ENCODE data around the gene CX3CL1. TPM values are rescaled to one million over a fixed set of nuclear protein-coding genes. Genes with fewer than 3 reads are reported as not detected.
A peak's percentile ranks its signal among the peaks of the same experiment; 100 is the strongest.

Gene CX3CL1
- total RNA-seq, 3 donors from 2014 or later, result 6.2 to 164 (median 58.0) TPM

DNA sequence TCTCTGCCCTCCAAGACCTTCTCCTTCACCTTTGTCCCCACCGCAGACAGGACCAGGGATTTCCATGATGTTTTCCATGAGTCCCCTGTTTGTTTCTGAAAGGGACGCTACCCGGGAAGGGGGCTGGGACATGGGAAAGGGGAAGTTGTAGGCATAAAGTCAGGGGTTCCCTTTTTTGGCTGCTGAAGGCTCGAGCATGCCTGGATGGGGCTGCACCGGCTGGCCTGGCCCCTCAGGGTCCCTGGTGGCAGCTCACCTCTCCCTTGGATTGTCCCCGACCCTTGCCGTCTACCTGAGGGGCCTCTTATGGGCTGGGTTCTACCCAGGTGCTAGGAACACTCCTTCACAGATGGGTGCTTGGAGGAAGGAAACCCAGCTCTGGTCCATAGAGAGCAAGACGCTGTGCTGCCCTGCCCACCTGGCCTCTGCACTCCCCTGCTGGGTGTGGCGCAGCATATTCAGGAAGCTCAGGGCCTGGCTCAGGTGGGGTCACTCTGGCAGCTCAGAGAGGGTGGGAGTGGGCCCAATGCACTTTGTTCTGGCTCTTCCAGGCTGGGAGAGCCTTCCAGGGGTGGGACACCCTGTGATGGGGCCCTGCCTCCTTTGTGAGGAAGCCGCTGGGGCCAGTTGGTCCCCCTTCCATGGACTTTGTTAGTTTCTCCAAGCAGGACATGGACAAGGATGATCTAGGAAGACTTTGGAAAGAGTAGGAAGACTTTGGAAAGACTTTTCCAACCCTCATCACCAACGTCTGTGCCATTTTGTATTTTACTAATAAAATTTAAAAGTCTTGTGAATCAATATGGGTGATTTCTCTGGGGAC is 12.2 kb downstream of the CX3CL1 start:
- DNase-seq (ENCODE audit: low spot score in 2 of 2), result no peak
- intact Hi-C loops (cut with DNase I; ENCODE audit: low total_unique reads), result no loop called here
- peaks cover 3 to 5% of the 10 kb centered on the region in 2 donors for H3K4me1 ChIP-seq
- H3K4me3 ChIP-seq, result no peak overlapping the region
- no peaks in the 10 kb centered on the region for H3K27me3 ChIP-seq
- TF ChIP-seq POLR2A (IDR thresholded peaks at IDR 0.05) (no peak), POLR2AphosphoS5 (IDR thresholded peaks at IDR 0.05) (peak in 1 of 3 donors; percentile 77)
- no peaks in the 10 kb centered on the region for H3K9me3 ChIP-seq
- peak overlapping the region; percentile 40 to 59 for H3K27ac ChIP-seq
- no peaks in the 10 kb centered on the region for H3K36me3 ChIP-seq

DNA sequence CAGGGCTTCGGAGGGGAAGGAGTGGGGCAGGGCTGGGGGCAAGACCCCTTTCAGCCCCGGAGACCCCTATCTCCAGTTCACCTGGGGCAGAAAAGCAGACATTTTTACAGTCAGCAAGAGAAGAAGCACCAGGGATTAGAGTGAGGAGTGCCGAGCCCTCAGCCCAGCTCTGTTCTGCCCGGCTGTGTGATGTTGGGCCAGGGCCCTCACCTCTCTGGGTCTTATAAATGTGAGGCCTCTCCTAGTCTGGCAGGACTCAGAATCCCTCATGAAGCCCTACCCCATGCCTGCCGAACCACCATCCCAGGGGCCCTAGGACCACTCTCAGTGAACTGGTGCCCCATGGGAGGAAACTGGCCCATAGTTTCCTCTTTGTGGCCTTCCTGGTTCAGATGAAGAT is 12.8 kb downstream of the CX3CL1 start:
- H3K4me3 ChIP-seq, result no peak overlapping the region
- H3K27ac ChIP-seq, result peak overlapping the region; percentile 40 to 59
- H3K4me1 ChIP-seq, result peaks cover 3 to 5% of the 10 kb centered on the region in 2 donors
- intact Hi-C loops (cut with DNase I; ENCODE audit: low total_unique reads), result no loop called here
- TF ChIP-seq POLR2A (IDR thresholded peaks at IDR 0.05), result no peak
- peak in 1 of 3 donors; percentile 36 for TF ChIP-seq POLR2AphosphoS5 (IDR thresholded peaks at IDR 0.05)
- no peaks in the 10 kb centered on the region for H3K36me3 ChIP-seq
- H3K27me3 ChIP-seq, result no peaks in the 10 kb centered on the region
- no peaks in the 10 kb centered on the region for H3K9me3 ChIP-seq
- no peak for DNase-seq (ENCODE audit: low spot score in 2 of 2)

DNA sequence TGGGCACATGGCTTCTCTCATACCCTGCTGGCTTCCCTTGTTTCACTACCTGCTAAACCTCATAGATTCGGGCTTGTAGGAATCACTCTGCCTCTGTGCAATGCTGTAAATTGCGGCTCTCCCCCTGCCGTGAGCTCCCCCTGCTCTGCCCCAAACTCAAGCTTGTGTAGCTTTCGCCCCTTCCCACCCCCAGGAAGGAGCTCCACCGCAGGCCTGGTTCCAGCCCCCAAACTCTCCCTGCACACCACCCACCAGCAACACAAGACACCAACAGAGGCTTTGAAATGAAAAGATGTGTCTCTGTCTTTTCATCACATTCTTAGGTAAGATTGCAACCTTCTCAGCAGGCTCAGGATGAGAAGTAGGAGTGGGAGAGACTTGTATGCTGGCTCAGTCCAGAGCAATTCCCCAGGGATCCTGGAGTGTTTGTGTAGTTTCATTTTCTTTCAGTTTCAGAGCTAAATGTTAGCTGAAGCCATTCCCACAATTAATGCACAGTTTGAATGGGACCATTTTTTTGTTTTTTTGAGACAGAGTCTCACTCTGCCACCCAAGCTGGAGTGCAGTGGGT is 14.2 kb downstream of the CX3CL1 start:
- DNase-seq (ENCODE audit: low spot score in 2 of 2), result no peak
- TF ChIP-seq POLR2A (IDR thresholded peaks at IDR 0.05) (no peak), POLR2AphosphoS5 (IDR thresholded peaks at IDR 0.05) (no peak)
- intact Hi-C loops (cut with DNase I; ENCODE audit: low total_unique reads), result no loop called here
- Histone ChIP-seq H3K27ac (no peak overlapping the region), H3K27me3 (no peaks in the 10 kb centered on the region), H3K36me3 (no peaks in the 10 kb centered on the region), H3K9me3 (no peaks in the 10 kb centered on the region), H3K4me3 (peak overlapping the region in 1 of 3 donors; percentile 25), H3K4me1 (peaks cover 3 to 5% of the 10 kb centered on the region in 2 donors)

DNA sequence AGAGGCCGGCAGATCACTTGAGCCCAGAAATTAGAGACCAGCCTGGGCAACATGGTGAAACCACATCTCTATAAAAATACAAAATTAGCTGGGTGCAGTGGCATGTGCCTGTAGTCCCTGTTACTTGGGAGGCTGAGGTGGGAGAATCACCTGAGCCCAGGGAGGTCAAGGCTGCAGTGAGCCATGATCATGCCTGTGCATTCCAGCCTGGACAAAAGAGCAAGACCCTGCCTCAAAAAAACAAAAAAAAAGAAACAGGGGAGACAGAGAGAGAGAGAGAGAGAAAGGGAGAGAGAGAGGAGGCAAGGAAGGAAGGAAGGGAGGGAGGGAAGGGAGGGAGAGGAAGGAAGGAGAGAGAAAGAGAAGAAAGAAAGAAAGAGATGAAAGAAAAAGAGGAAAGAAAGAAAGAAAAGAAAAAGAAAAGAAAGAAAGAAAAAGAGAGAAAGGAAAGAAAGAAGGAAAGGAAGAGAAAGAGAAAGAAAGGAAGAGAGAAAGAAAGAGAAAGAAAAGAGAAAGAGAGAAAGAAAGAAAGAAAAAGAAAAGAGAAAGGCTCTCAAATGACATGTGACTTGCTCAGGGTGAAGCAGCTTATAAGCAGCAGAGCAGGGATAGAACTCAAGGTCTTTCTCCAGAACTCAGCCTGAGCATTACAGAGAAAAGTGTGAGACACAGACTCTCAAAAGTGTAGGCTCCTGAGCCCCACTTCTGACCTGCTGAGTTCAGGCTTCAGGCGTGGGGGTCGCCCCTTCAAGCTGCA is 15.5 kb downstream of the CX3CL1 start:
- Histone ChIP-seq H3K27ac (peak overlapping the region in 1 of 2 donors; percentile 70), H3K4me1 (peaks cover 3 to 5% of the 10 kb centered on the region in 2 donors), H3K27me3 (no peaks in the 10 kb centered on the region), H3K9me3 (no peaks in the 10 kb centered on the region), H3K4me3 (no peak overlapping the region), H3K36me3 (no peaks in the 10 kb centered on the region)
- intact Hi-C loops (cut with DNase I; ENCODE audit: low total_unique reads), result no loop called here
- DNase-seq (ENCODE audit: low spot score in 2 of 2), result no peak
- TF ChIP-seq POLR2A (IDR thresholded peaks at IDR 0.05) (no peak), POLR2AphosphoS5 (IDR thresholded peaks at IDR 0.05) (no peak)
- TF ChIP-seq, protein P1, sequence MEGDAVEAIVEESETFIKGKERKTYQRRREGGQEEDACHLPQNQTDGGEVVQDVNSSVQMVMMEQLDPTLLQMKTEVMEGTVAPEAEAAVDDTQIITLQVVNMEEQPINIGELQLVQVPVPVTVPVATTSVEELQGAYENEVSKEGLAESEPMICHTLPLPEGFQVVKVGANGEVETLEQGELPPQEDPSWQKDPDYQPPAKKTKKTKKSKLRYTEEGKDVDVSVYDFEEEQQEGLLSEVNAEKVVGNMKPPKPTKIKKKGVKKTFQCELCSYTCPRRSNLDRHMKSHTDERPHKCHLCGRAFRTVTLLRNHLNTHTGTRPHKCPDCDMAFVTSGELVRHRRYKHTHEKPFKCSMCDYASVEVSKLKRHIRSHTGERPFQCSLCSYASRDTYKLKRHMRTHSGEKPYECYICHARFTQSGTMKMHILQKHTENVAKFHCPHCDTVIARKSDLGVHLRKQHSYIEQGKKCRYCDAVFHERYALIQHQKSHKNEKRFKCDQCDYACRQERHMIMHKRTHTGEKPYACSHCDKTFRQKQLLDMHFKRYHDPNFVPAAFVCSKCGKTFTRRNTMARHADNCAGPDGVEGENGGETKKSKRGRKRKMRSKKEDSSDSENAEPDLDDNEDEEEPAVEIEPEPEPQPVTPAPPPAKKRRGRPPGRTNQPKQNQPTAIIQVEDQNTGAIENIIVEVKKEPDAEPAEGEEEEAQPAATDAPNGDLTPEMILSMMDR (IDR thresholded peaks at IDR 0.05), result no peak

DNA sequence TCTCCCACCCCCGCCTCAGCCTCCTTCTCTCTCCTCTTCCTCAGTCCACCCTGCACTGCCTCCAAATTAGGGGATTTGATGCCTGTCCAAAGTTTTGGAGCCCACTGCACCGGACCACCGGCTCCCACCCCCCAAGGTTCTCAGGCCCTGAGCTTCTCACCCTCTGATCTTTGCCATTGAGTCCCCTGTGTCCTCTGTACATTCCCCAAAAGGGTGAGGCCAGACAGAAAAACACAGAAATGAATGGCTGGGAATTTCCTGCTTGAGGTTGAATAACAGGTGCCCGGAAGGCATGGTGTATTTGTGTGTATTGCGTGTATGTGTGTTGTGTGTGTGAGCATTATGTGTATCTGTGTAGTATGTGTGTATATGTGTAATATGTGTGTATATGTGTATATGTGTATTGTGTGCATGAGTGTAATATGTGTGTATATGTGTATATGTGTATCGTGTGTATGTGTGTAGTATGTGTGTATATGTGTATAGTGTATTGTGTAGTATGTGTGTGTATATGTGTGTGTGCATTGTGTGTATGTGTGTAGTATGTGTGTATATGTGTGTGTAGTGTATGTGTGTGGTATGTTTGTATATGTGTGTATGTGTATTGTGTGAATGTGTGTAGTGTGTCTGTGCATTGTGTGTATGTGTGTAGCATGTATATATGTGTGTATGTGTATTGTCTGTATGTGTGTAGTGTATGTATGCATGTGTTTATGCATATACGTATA is 16.2 kb downstream of the CX3CL1 start:
- Histone ChIP-seq H3K27me3 (no peaks in the 10 kb centered on the region), H3K36me3 (no peaks in the 10 kb centered on the region), H3K4me3 (no peak overlapping the region), H3K9me3 (no peaks in the 10 kb centered on the region), H3K27ac (peak overlapping the region in 1 of 2 donors; percentile 70), H3K4me1 (peaks cover 3 to 5% of the 10 kb centered on the region in 2 donors)
- TF ChIP-seq POLR2AphosphoS5 (IDR thresholded peaks at IDR 0.05) (no peak), POLR2A (IDR thresholded peaks at IDR 0.05) (no peak)
- TF ChIP-seq, protein P1 (IDR thresholded peaks at IDR 0.05), result no peak
- intact Hi-C loops (cut with DNase I; ENCODE audit: low total_unique reads), result no loop called here
- DNase-seq (ENCODE audit: low spot score in 2 of 2), result no peak

DNA sequence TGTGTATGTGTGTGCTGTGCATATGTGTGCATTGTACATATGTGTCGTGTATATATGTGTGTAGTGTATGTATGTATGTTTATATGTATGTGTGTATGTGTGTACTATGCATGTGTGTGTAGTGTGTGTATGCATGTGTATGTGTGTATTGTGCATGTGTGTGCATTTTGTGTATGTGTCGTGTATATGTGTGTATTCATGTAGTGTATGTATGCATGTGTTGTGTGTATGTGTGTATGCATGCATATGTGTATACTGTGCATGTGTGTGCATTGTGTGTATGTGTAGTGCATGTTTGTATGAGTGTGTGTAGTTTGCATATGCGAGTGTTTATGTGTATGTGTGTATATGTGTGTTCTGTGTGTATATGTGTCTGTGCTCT is 16.8 kb downstream of the CX3CL1 start:
- DNase-seq (ENCODE audit: low spot score in 2 of 2), result no peak
- Histone ChIP-seq H3K36me3 (no peaks in the 10 kb centered on the region), H3K9me3 (no peaks in the 10 kb centered on the region), H3K27ac (no peak overlapping the region), H3K4me1 (peaks cover 3 to 5% of the 10 kb centered on the region in 2 donors), H3K27me3 (no peaks in the 10 kb centered on the region), H3K4me3 (no peak overlapping the region)
- TF ChIP-seq POLR2AphosphoS5 (IDR thresholded peaks at IDR 0.05) (no peak), POLR2A (IDR thresholded peaks at IDR 0.05) (no peak)
- TF ChIP-seq, protein P1 (IDR thresholded peaks at IDR 0.05), result no peak
- intact Hi-C loops (cut with DNase I; ENCODE audit: low total_unique reads), result no loop called here

Data from breast epithelium (tissue), 4 donors.